NCI-H2196 treated with DMSO at 0.1 percent for 48 hours (cell line): ENCODE results near the gene AP1S3.
"Not testable (repeated sequence)": the region's sequence is repeated elsewhere in the genome, so short reads cannot be mapped to it uniquely, and the experiment has no call there.

Source experiments
- DNase-seq: peaks from one replicate; lab custom pipeline; 2025; ENCODE audit not compliant: unreplicated experiment; lab: John Stamatoyannopoulos, UW

AP1S3 gene

GRCh38 chr2:223837287-223838061 lies at the start of gene AP1S3:
Gene AP1S3, minus strand, starts transcription at chr2:223837582. Its CDS starts 132 bp downstream, at chr2:223837450.
- peak; percentile 87 for DNase-seq

GRCh38 chr2:223887127-223887526 lies 49.7 kb upstream of the AP1S3 start:
- DNase-seq: no peak

GRCh38 chr2:223886726-223887125 lies 49.3 kb upstream of the AP1S3 start:
- DNase-seq: no peak

GRCh38 chr2:223884399-223884798 lies 47.0 kb upstream of the AP1S3 start:
- DNase-seq: no peak

GRCh38 chr2:223882715-223883114 lies 45.3 kb upstream of the AP1S3 start:
- DNase-seq: no peak

- DNase-seq: no peak
These were observed 43.4 kb upstream of the AP1S3 start for GRCh38 chr2:223880796-223881195.

GRCh38 chr2:223877721-223878410 lies 40.5 kb upstream of the AP1S3 start:
- DNase-seq: no peak

- DNase-seq: no peak
These were observed 36.3 kb upstream of the AP1S3 start for GRCh38 chr2:223873672-223874071.

- not testable (repeated sequence) for DNase-seq
These were observed 35.4 kb upstream of the AP1S3 start for GRCh38 chr2:223872772-223873171.

- not testable (repeated sequence) for DNase-seq
These were observed 34.3 kb upstream of the AP1S3 start for GRCh38 chr2:223871661-223872060.

GRCh38 chr2:223870840-223871611 lies 33.6 kb upstream of the AP1S3 start:
- no peak for DNase-seq

- no peak for DNase-seq
These were observed 30.6 kb upstream of the AP1S3 start for GRCh38 chr2:223868005-223868404.

- no peak for DNase-seq
These were observed 28.6 kb upstream of the AP1S3 start for GRCh38 chr2:223865907-223866508.

GRCh38 chr2:223865124-223865523 lies 27.7 kb upstream of the AP1S3 start:
- no peak for DNase-seq

GRCh38 chr2:223863491-223863890 lies 26.1 kb upstream of the AP1S3 start:
- no peak for DNase-seq

GRCh38 chr2:223860809-223861738 lies 23.7 kb upstream of the AP1S3 start:
- no peak for DNase-seq

- no peak for DNase-seq
These were observed 21.7 kb upstream of the AP1S3 start for GRCh38 chr2:223859070-223859469.

- no peak for DNase-seq
These were observed 19.2 kb upstream of the AP1S3 start for GRCh38 chr2:223856584-223856983.

GRCh38 chr2:223856021-223856420 lies 18.6 kb upstream of the AP1S3 start:
- no peak for DNase-seq

- DNase-seq: no peak
These were observed 18.0 kb upstream of the AP1S3 start for GRCh38 chr2:223855426-223855825.
